KMS-11 (cell line): ENCODE data around the gene RAB35.
"Not testable (repeated sequence)": the region's sequence is repeated elsewhere in the genome, so short reads cannot be mapped to it uniquely, and the experiment has no call there.

Experiments used
- H2AFZ ChIP-seq: fragments of 200-600 bp; sonication (generic); 2 replicates; pipeline ENCODE4 v1.6.1; 2016; ENCODE audit warnings: antibody characterized with exemption, mixed run types, low read depth
- H3K27ac ChIP-seq: fragments of 200-600 bp; sonication (generic); 2 replicates; pipeline ENCODE4 v1.6.1; 2016; ENCODE audit warnings: mild to moderate bottlenecking, mixed run types
- H3K27me3 ChIP-seq: fragments of 200-600 bp; sonication (generic); 2 replicates; pipeline ENCODE4 v1.6.1; 2017; ENCODE audit warnings: mild to moderate bottlenecking, low read depth, mixed run types, moderate library complexity; ENCODE audit not compliant: insufficient read depth
- H3K36me3 ChIP-seq: fragments of 200-600 bp; sonication (generic); 2 replicates; pipeline ENCODE4 v1.6.1; 2017; ENCODE audit warnings: mild to moderate bottlenecking, mixed run types; ENCODE audit not compliant: insufficient read depth
- H3K4me1 ChIP-seq: fragments of 200-600 bp; sonication (generic); 2 replicates; pipeline ENCODE4 v1.6.1; 2016; ENCODE audit warnings: mild to moderate bottlenecking, low read depth, mixed run types; ENCODE audit not compliant: poor library complexity, severe bottlenecking
- H3K4me2 ChIP-seq: fragments of 200-600 bp; sonication (generic); 2 replicates; pipeline ENCODE4 v1.7.0; 2016; ENCODE audit warnings: mild to moderate bottlenecking, mixed run types
- H3K4me3 ChIP-seq: fragments of 200-600 bp; sonication (generic); IDR thresholded peaks from 2 replicates; pipeline ENCODE4 v1.6.1; 2017; ENCODE audit warnings: low read depth, low read length, mixed read lengths; ENCODE audit not compliant: insufficient read depth
- H3K79me2 ChIP-seq: fragments of 200-600 bp; sonication (generic); 2 replicates; pipeline ENCODE4 v1.6.1; 2016; ENCODE audit warnings: low read depth, mixed run types; ENCODE audit not compliant: insufficient read depth
- H3K9ac ChIP-seq: fragments of 200-600 bp; sonication (generic); 2 replicates; pipeline ENCODE4 v1.6.1; 2016; ENCODE audit warnings: mild to moderate bottlenecking, mixed run types
- H4K20me1 ChIP-seq: fragments of 200-600 bp; sonication (generic); 2 replicates; pipeline ENCODE4 v1.6.1; 2016; ENCODE audit warnings: mild to moderate bottlenecking, mixed run types; ENCODE audit not compliant: insufficient read depth
- TF ChIP-seq, protein P1 (sequence below): fragments of 200-600 bp; sonication (generic); conservative IDR thresholded peaks from 2 replicates; pipeline ENCODE4 v1.6.1; 2017; ENCODE audit warnings: low read depth, mild to moderate bottlenecking, antibody characterized with exemption, low read length, moderate library complexity, mixed read lengths

RAB35 gene

GRCh38 chr12:120048263-120048662, 68.3 kb downstream of the RAB35 start:
- no peak overlapping the region for H3K4me2 ChIP-seq
- no peaks in the 10 kb centered on the region for H3K36me3 ChIP-seq
- H3K4me1 ChIP-seq: no peaks in the 10 kb centered on the region
- no peaks in the 10 kb centered on the region for H3K79me2 ChIP-seq
- no peak overlapping the region for H3K9ac ChIP-seq
- TF ChIP-seq, protein P1, sequence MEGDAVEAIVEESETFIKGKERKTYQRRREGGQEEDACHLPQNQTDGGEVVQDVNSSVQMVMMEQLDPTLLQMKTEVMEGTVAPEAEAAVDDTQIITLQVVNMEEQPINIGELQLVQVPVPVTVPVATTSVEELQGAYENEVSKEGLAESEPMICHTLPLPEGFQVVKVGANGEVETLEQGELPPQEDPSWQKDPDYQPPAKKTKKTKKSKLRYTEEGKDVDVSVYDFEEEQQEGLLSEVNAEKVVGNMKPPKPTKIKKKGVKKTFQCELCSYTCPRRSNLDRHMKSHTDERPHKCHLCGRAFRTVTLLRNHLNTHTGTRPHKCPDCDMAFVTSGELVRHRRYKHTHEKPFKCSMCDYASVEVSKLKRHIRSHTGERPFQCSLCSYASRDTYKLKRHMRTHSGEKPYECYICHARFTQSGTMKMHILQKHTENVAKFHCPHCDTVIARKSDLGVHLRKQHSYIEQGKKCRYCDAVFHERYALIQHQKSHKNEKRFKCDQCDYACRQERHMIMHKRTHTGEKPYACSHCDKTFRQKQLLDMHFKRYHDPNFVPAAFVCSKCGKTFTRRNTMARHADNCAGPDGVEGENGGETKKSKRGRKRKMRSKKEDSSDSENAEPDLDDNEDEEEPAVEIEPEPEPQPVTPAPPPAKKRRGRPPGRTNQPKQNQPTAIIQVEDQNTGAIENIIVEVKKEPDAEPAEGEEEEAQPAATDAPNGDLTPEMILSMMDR: no peak
- H2AFZ ChIP-seq: no peak overlapping the region
- H4K20me1 ChIP-seq: no peaks in the 10 kb centered on the region
- no peak overlapping the region for H3K27ac ChIP-seq
- no peaks in the 10 kb centered on the region for H3K27me3 ChIP-seq
- no peak overlapping the region for H3K4me3 ChIP-seq

DNA sequence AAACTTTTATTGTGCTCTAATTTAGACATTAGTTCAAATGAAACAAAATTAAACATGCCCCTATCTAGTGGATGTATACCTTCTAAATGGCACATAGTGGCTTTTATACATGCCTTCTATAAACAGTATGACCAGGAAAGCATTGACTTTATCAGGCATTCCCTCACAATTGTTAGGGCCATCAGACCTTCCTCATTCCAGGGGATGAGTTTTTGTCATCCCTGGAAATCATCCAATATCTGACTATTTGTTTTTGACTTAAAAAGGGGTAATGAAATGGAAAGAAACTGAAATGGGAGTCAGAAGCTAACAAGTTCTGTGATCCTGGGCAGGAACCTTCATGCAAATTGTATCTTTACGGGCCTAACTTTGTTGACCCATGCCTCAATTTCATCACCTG, 69.5 kb downstream of the RAB35 start:
- H4K20me1 ChIP-seq: no peaks in the 10 kb centered on the region
- no peak overlapping the region for H3K4me3 ChIP-seq
- no peaks in the 10 kb centered on the region for H3K4me1 ChIP-seq
- no peak overlapping the region for H2AFZ ChIP-seq
- no peaks in the 10 kb centered on the region for H3K79me2 ChIP-seq
- TF ChIP-seq, protein P1: no peak
- no peaks in the 10 kb centered on the region for H3K36me3 ChIP-seq
- H3K4me2 ChIP-seq: no peak overlapping the region
- no peak overlapping the region for H3K9ac ChIP-seq
- no peak overlapping the region for H3K27ac ChIP-seq
- no peaks in the 10 kb centered on the region for H3K27me3 ChIP-seq

GRCh38 chr12:120045367-120045766, 71.2 kb downstream of the RAB35 start:
- H4K20me1 ChIP-seq, H3K9ac ChIP-seq, H3K27me3 ChIP-seq, H3K79me2 ChIP-seq, H2AFZ ChIP-seq, H3K4me3 ChIP-seq, H3K4me1 ChIP-seq, H3K36me3 ChIP-seq, H3K27ac ChIP-seq, H3K4me2 ChIP-seq: not testable (repeated sequence)
